ENCODE data around the gene PGC.

PGC gene

DNA sequence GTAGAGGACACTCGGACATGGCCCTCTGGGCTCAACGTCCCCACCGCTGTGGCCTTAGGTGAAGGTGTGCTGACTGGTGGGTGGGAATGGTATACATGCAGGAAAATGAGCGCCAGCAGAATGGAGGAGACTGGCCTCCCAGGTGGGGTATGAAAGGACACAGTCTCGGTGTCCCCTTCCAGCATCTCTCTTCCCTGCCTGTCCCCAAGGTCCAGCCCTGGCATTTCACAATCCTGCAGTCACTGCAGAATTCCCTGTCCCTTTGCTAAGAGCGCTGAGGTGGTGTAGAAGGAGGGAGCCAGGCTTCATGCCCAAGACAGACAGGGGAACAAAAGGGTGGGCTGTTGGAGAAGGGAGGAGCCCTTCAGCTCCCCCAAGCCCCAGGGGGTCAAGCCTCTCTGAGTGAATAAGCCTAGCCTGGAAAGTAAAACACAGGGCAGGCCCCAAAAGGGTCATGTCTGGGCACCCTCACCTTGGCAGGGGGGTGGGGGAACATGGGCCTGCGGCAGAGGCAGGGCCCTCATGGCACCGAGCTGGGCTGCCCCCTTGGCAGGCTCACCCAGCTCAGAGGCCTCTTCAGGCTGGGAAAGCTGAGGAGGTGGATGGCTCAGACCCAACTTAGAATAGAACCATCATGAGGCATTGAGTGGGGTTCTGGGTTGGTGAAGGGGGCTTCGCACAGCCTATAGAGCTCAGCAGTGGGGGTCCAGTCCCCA is 35.7 kb downstream of the PGC start:
- Histone ChIP-seq H3K27me3 (ENCODE audit: low read depth, low read length) (no peaks in the 10 kb centered on the region), H3K4me2 (ENCODE audit: low read length) (no peak overlapping the region), H3K36me3 (replicated peaks; ENCODE audit: low read depth, low read length) (peaks cover 29% of the 10 kb centered on the region), H3K79me2 (ENCODE audit: low read length) (peaks cover 98% of the 10 kb centered on the region), H3K27ac (ENCODE audit: low read length) (no peak overlapping the region), H3K4me3 (ENCODE audit: low read length) (no peak overlapping the region), H3K4me1 (ENCODE audit: low read length) (peaks cover 60% of the 10 kb centered on the region), H3K9me3 (ENCODE audit: insufficient read depth, low read length) (no peaks in the 10 kb centered on the region), H2AFZ (ENCODE audit: low read depth, low read length) (no peak overlapping the region), H3K9ac (ENCODE audit: low read length) (no peak overlapping the region), H4K20me1 (ENCODE audit: insufficient read depth, low read length) (peaks cover 61% of the 10 kb centered on the region)
- TF ChIP-seq, protein P1, sequence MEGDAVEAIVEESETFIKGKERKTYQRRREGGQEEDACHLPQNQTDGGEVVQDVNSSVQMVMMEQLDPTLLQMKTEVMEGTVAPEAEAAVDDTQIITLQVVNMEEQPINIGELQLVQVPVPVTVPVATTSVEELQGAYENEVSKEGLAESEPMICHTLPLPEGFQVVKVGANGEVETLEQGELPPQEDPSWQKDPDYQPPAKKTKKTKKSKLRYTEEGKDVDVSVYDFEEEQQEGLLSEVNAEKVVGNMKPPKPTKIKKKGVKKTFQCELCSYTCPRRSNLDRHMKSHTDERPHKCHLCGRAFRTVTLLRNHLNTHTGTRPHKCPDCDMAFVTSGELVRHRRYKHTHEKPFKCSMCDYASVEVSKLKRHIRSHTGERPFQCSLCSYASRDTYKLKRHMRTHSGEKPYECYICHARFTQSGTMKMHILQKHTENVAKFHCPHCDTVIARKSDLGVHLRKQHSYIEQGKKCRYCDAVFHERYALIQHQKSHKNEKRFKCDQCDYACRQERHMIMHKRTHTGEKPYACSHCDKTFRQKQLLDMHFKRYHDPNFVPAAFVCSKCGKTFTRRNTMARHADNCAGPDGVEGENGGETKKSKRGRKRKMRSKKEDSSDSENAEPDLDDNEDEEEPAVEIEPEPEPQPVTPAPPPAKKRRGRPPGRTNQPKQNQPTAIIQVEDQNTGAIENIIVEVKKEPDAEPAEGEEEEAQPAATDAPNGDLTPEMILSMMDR (IDR thresholded peaks at IDR 0.05; ENCODE audit: low read depth, low read length): no peak
- TF ChIP-seq EZH2phosphoT487 (IDR thresholded peaks at IDR 0.05; ENCODE audit: low read depth): no peak

DNA sequence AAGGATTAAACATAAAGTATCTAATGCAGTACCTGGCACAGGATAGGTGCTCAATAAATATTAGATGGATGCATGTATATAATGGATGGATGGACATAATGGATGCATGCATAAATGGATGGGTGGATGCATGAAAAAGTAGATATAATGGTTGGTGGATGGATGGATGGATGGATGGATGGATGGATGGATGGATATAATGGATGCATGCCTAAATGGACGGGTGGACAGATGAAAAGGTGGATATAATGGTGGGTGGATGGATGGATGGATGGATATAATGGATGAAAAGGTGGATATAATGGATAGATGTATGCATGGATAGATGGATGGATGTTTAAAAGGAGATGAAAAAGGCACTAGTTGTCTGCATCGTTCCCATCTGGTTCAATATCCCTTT is 37.8 kb downstream of the PGC start:
- Histone ChIP-seq H3K9ac (ENCODE audit: low read length) (no peak overlapping the region), H3K4me2 (ENCODE audit: low read length) (no peak overlapping the region), H3K4me3 (ENCODE audit: low read length) (no peak overlapping the region), H4K20me1 (ENCODE audit: insufficient read depth, low read length) (peaks cover 42% of the 10 kb centered on the region), H3K9me3 (ENCODE audit: insufficient read depth, low read length) (no peaks in the 10 kb centered on the region), H3K4me1 (ENCODE audit: low read length) (peaks cover 61% of the 10 kb centered on the region), H3K79me2 (ENCODE audit: low read length) (peaks cover 96% of the 10 kb centered on the region), H3K27me3 (ENCODE audit: low read depth, low read length) (no peaks in the 10 kb centered on the region), H3K36me3 (replicated peaks; ENCODE audit: low read depth, low read length) (peaks cover 28% of the 10 kb centered on the region), H2AFZ (ENCODE audit: low read depth, low read length) (no peak overlapping the region), H3K27ac (ENCODE audit: low read length) (no peak overlapping the region)
- TF ChIP-seq, protein P1 (IDR thresholded peaks at IDR 0.05; ENCODE audit: low read depth, low read length): no peak
- no peak for TF ChIP-seq EZH2phosphoT487 (IDR thresholded peaks at IDR 0.05; ENCODE audit: low read depth)

DNA sequence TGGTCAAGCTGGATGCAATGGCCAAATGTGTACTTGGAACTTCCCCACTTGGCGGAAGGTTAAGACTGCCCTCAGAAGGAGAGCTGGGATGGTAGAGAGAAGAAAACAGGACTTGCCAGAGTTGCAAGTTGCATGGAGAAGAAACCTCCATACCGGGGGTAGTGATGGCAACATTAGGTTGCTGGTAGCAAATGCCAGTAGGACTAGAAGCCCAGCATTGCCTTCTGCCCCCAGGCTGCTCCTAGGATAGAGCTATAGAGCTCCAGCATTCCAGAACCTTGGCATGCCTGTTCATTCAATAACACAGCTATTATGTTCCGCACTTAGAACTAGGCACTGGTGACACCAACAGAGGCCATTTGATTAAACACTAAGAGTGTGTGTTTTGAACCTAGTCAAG is 38.3 kb downstream of the PGC start:
- Histone ChIP-seq H3K27me3 (ENCODE audit: low read depth, low read length) (no peaks in the 10 kb centered on the region), H3K36me3 (replicated peaks; ENCODE audit: low read depth, low read length) (peaks cover 28% of the 10 kb centered on the region), H3K4me1 (ENCODE audit: low read length) (peaks cover 61% of the 10 kb centered on the region), H4K20me1 (ENCODE audit: insufficient read depth, low read length) (peaks cover 42% of the 10 kb centered on the region), H3K9me3 (ENCODE audit: insufficient read depth, low read length) (no peaks in the 10 kb centered on the region), H3K4me3 (ENCODE audit: low read length) (no peak overlapping the region), H2AFZ (ENCODE audit: low read depth, low read length) (no peak overlapping the region), H3K79me2 (ENCODE audit: low read length) (peaks cover 96% of the 10 kb centered on the region), H3K9ac (ENCODE audit: low read length) (no peak overlapping the region), H3K27ac (ENCODE audit: low read length) (peak overlapping the region; percentile 95), H3K4me2 (ENCODE audit: low read length) (0 out of 2 replicates have a peak overlapping the region, but pooled peaks have one; percentile 95)
- TF ChIP-seq EZH2phosphoT487 (IDR thresholded peaks at IDR 0.05; ENCODE audit: low read depth): no peak
- TF ChIP-seq, protein P1 (IDR thresholded peaks at IDR 0.05; ENCODE audit: low read depth, low read length): no peak

DNA sequence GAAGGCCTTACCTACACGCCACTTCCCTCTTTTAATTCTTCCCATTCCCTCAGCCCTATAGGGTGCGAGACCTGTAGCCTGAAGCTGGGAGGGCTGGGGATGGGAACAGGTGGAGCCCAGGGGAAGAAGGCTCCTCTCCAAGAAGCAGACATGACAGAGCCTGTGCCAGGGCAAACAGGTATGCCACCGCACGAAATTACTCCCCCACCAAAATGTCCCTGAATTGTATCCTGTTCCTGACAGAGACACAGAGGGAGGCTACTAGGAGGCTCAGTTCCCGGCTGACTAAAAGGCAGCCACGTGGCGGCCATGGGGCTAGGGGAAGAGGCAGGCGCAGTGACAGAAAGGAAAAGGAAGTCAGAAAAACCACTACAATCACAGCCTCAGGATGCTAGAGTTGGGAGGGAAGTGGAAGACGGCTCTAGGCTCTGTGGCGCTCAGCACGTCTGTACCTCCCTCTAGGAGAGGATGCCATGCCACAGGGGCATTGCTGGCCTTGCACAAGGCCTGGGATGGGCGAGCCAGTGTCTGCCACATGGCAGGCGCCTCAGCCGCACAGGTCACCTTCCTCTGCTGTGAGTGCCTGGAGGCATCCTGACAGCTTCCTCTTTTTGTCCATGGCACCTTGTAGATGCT is 39.5 kb downstream of the PGC start:
- peaks cover 57% of the 10 kb centered on the region for H3K4me1 ChIP-seq (ENCODE audit: low read length)
- no peaks in the 10 kb centered on the region for H3K27me3 ChIP-seq (ENCODE audit: low read depth, low read length)
- peaks cover 96% of the 10 kb centered on the region for H3K79me2 ChIP-seq (ENCODE audit: low read length)
- H3K9ac ChIP-seq (ENCODE audit: low read length): peak overlapping the region; percentile 94
- peak overlapping the region; percentile 95 for H3K27ac ChIP-seq (ENCODE audit: low read length)
- peaks cover 35% of the 10 kb centered on the region for H4K20me1 ChIP-seq (ENCODE audit: insufficient read depth, low read length)
- no peaks in the 10 kb centered on the region for H3K9me3 ChIP-seq (ENCODE audit: insufficient read depth, low read length)
- no peak overlapping the region for H2AFZ ChIP-seq (ENCODE audit: low read depth, low read length)
- peak overlapping the region; percentile 70 for H3K4me3 ChIP-seq (ENCODE audit: low read length)
- peak overlapping the region; percentile 95 for H3K4me2 ChIP-seq (ENCODE audit: low read length)
- TF ChIP-seq, protein P1 (IDR thresholded peaks at IDR 0.05; ENCODE audit: low read depth, low read length): no peak
- no peak for TF ChIP-seq EZH2phosphoT487 (IDR thresholded peaks at IDR 0.05; ENCODE audit: low read depth)
- peaks cover 38% of the 10 kb centered on the region for H3K36me3 ChIP-seq (replicated peaks; ENCODE audit: low read depth, low read length)
